Spinal cord (tissue), 10 donors: ENCODE data around the gene RGS6. TPM values are rescaled to one million over a fixed set of nuclear protein-coding genes. Genes with fewer than 3 reads are reported as not detected.

Experiments used
- DNase-seq, 6 donors: peaks; one replicate each; pipeline versions ENCODE4 v3.0.0 to v3.0.0-alpha.2; 2013 to 2015; ENCODE audit warnings: low spot score in 6 of 6, low read depth in 4 of 6
- H3K27ac ChIP-seq: one replicate; pipeline ENCODE4 v1.5.1; 2013; ENCODE audit warnings: low read depth, low read length, control low read depth
- H3K27me3 ChIP-seq: one replicate; pipeline ENCODE4 v1.6.1; 2013; ENCODE audit warnings: low read length; ENCODE audit not compliant: control insufficient read depth, insufficient read depth
- H3K36me3 ChIP-seq: one replicate; pipeline ENCODE4 v1.6.1; 2013; ENCODE audit warnings: low read length; ENCODE audit not compliant: control insufficient read depth, insufficient read depth
- H3K4me1 ChIP-seq: one replicate; pipeline ENCODE4 v1.6.1; 2013; ENCODE audit warnings: low read length; ENCODE audit not compliant: control insufficient read depth, insufficient read depth
- H3K4me3 ChIP-seq: one replicate; pipeline ENCODE4 v1.5.1; 2013; ENCODE audit warnings: low read depth, low read length, control low read depth
- H3K9me3 ChIP-seq: one replicate; pipeline ENCODE4 v1.6.1; 2013; ENCODE audit warnings: low read length; ENCODE audit not compliant: control insufficient read depth, insufficient read depth
- WGBS: methylation state at CpG from one replicate; pipeline ENCODE4 v1.1.5; 2013; ENCODE audit warnings: missing lambda C conversion rate; ENCODE audit not compliant: insufficient coverage; 5-methylcytosine and 5-hydroxymethylcytosine counted together
- polyA plus RNA-seq, 2 donors: library from polyadenylated mRNA; unstranded; fragments of 120-200 nt; gene quantifications; one replicate each; pipeline ENCODE4 v1.2.1, GENCODE V29; 2013; ENCODE audit not compliant: insufficient read length in 2 of 2
- total RNA-seq, 2 donors: library from RNA; depleted of rRNA in 1 of 2; stranded (reverse); fragments of 120-200 nt in 1 of 2; fragments of >200 nt in 1 of 2; gene quantifications; one replicate each; pipeline versions ENCODE4 v1.2.3 to v1.2.4, GENCODE V29; 2013 to 2014
- donor health status: healthy.

RGS6 gene
- total and polyA plus RNA-seq, 4 donors, result 9.1 to 11.5 (median 10.3) TPM

DNA sequence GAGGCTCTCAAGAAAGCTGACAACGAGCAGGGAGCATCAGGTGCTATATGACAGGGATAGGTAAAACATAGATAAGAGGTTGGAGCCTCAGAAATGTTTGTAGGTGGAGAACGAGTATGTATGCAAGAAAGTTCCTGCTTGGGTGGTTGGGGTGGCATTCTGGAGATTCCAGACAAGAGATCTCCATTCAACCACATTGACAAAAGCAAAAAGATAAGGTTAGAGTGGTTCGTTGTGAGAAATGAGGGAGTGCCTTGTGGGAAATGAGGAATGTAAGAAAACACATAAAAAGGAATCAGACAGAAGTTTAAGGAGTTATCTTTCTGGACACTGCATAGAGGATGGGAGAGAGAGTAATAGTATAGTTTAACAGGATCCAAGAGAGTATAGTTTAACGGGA lies 671.4 kb downstream of the RGS6 start:
- H3K27me3 ChIP-seq, result no peaks in the 10 kb centered on the region
- no peaks in the 10 kb centered on the region for H3K36me3 ChIP-seq
- no peaks in the 10 kb centered on the region for H3K9me3 ChIP-seq
- no peak for DNase-seq
- 84% methylated on average over 2 of the region's 4 CpGs for WGBS
- H3K4me3 ChIP-seq, result no peak overlapping the region
- H3K4me1 ChIP-seq, result peaks cover 4% of the 10 kb centered on the region
- H3K27ac ChIP-seq, result no peak overlapping the region

DNA sequence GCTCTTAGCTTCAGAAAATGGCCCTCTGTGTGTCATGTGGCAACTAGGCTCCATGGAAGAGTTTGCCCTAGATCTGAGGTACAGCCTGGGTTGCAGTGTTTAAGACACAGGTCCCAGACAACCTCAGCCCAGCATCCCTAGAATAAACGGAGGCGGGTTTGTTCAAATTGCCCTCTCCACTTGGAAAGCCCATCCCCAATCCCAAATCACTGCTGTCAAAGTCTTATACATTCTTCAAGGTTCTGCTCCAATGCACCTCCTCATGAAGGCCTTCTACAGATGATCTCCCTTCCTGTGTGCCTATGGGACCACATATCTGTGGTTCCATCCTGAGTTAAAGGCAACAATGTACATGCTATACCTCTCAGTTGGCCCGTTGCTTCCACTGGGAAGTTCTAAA lies 671.9 kb downstream of the RGS6 start:
- no peak overlapping the region for H3K4me3 ChIP-seq
- H3K27me3 ChIP-seq, result no peaks in the 10 kb centered on the region
- WGBS, result 97% methylated on average over 3 of the region's 3 CpGs
- no peak for DNase-seq
- H3K27ac ChIP-seq, result no peak overlapping the region
- H3K36me3 ChIP-seq, result no peaks in the 10 kb centered on the region
- H3K4me1 ChIP-seq, result peaks cover 4% of the 10 kb centered on the region
- H3K9me3 ChIP-seq, result no peaks in the 10 kb centered on the region

DNA sequence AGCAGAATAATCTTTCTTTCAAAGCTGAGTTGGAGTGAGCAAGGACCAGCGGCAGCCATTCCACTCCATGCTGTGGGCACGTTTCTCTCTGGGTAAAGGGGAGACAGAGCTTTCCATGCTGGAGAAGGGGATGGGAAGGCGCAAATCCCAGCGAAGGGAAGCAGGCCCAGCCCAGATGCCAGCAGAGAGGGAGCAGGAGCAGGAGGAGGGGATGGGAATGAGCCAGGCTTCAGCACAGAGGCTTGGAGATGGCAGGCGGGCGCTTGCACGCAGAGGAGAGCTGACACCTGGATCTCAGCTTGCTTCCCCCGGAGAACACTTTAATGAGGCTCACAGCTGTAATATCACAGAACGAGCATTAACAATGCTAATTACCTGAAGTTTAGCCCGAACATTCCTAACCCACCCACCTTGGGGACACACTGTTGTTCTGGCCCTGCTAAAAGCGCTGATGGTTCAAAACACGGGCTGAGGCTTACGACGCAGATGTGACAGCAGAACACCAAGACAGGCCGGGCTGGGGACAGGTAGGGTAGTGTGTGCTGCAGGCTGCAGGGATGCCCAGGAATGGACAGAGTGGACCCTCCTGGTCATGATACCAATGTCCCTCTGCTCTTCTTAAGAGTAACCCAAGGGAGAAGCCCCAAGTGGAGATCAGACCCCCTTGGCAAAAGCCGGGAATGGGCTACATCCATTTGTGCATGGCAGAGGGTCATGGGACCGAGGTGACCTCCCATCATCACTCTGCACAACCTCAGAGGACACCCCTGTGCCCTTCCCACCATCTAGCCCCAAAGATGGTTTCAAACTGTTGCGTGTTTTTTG lies 673.1 kb downstream of the RGS6 start:
- Histone ChIP-seq H3K27me3 (no peaks in the 10 kb centered on the region), H3K4me3 (no peak overlapping the region), H3K27ac (no peak overlapping the region), H3K4me1 (peaks cover 4% of the 10 kb centered on the region), H3K36me3 (no peaks in the 10 kb centered on the region), H3K9me3 (no peaks in the 10 kb centered on the region)
- DNase-seq, result peak in 1 of 6 donors; percentile 73
- WGBS, result 82% methylated on average over 15 of the region's 18 CpGs

DNA sequence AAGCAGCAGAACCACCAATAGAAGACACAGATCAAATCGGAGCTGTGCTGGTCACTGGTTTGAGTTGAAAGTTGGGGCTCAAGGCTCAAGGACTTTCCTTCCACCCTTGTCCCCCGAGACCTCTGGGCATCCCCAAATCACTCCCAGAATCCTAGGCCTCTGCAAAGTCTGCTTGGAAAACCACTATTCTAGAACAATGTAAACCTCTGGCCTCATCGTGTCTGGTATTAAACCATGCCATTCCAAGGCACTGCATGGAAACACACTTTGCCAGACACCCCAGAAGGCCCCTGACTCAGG lies 673.6 kb downstream of the RGS6 start:
- H3K36me3 ChIP-seq, result peaks cover 2% of the 10 kb centered on the region
- no peak overlapping the region for H3K27ac ChIP-seq
- H3K27me3 ChIP-seq, result no peaks in the 10 kb centered on the region
- WGBS, result 95% methylated on average over 3 of the region's 3 CpGs
- peaks cover 4% of the 10 kb centered on the region for H3K4me1 ChIP-seq
- no peak for DNase-seq
- no peaks in the 10 kb centered on the region for H3K9me3 ChIP-seq
- H3K4me3 ChIP-seq, result no peak overlapping the region

DNA sequence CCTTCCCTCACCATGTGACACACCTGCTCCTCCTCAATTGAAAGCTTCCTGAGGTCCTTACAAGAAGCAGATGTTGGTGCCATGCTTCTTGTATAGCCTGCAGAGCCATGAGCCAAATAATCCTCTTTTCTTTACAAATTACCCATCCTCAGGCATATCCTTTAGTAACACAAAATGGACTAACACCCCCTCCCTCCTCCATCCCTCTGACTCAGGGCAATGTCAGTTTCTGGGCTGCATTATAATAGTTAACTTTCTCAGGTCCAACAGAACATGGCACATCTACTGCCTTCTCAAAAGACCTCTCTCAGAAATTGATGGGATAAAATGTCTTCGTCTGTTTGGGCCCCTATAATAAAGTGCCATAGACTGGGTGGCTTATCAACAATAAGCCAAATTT lies 674.6 kb downstream of the RGS6 start:
- H3K4me1 ChIP-seq, result peaks cover 8% of the 10 kb centered on the region
- H3K9me3 ChIP-seq, result no peaks in the 10 kb centered on the region
- DNase-seq, result no peak
- H3K4me3 ChIP-seq, result no peak overlapping the region
- no peaks in the 10 kb centered on the region for H3K27me3 ChIP-seq
- 100% methylated on average over 1 of the region's 1 CpG for WGBS
- no peak overlapping the region for H3K27ac ChIP-seq
- H3K36me3 ChIP-seq, result peaks cover 2% of the 10 kb centered on the region

DNA sequence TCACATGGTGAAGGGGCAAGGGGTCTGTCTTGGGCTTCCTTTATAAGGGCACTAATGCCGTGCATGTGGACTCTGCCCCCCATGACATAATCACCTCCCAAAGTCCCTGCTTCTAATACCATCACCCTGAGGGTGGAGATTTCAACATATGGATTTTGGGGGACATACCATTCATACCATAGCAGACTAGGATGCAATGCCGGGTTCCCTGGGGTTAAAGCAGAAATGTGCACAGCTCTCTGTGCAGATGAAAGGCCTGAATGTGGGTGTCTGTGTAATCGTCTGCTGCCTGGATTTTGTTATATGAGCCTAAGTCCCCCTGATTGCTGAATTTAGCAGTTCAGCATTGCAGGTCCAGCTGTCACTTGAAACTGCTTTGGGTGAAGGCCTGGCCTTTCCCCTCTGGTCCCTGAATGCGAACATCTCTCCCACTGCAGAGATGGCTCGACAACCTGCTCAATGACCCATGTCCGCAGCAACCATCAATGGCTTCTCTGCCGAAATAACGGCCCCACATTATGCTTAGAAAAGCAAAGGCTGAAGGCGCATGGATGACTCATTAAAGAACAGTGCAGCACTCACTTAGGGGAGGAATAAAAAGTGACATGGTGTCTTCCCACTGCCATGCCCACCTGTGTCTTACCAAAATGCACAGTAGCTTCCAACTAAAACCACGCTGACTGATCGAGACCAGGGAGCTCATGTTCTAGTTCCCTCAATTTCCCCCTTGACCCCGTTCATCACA lies 675.3 kb downstream of the RGS6 start:
- no peak overlapping the region for H3K4me3 ChIP-seq
- H3K36me3 ChIP-seq, result peaks cover 2% of the 10 kb centered on the region
- 47% methylated on average over 7 of the region's 12 CpGs for WGBS
- H3K27me3 ChIP-seq, result no peaks in the 10 kb centered on the region
- H3K4me1 ChIP-seq, result peaks cover 8% of the 10 kb centered on the region
- H3K9me3 ChIP-seq, result no peaks in the 10 kb centered on the region
- peak in 1 of 6 donors; percentile 48 for DNase-seq
- H3K27ac ChIP-seq, result no peak overlapping the region

DNA sequence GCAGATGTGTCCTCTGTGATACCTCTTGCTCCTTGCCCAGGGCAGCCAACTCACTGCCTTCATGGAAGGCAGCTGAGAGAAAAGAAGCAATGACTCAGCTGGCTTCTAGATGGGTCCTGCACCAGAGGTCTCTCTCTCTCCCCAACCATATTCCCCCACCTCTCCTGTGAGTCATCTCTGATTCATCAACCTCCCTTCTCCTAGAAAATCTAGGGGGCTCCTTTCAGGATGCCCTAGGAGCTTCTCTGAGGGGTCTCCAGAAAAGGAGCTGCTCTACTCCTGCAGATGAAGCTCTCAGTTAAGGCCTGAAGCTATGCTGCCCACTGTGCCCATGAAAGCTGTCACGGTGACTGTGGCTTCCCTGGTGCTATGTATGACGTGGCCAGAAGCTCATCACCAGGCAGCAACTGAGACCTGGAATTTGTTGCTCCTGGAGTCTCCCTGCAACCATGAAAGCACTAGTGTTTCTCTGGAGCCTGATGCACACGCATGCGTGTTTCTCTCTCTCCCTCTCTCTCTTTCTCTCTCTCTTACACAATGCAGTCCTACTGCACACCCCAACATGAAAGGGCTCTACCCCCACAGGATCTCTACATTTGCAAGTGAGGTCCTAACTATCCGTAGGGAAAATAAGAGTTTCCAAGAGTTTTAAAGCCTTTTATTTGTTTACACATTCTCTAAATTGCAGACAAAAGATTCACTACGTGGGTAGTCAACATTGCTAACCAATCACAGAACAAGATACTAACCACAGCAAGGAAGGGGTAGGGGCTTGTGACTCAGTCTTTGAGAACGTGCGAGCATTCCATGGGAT lies 676.4 kb downstream of the RGS6 start:
- H3K4me3 ChIP-seq, result no peak overlapping the region
- H3K27ac ChIP-seq, result no peak overlapping the region
- WGBS, result 71% methylated on average over 4 of the region's 8 CpGs
- no peaks in the 10 kb centered on the region for H3K27me3 ChIP-seq
- H3K36me3 ChIP-seq, result peaks cover 2% of the 10 kb centered on the region
- peak in 1 of 6 donors; percentile 24 for DNase-seq
- H3K4me1 ChIP-seq, result peaks cover 15% of the 10 kb centered on the region
- no peaks in the 10 kb centered on the region for H3K9me3 ChIP-seq

DNA sequence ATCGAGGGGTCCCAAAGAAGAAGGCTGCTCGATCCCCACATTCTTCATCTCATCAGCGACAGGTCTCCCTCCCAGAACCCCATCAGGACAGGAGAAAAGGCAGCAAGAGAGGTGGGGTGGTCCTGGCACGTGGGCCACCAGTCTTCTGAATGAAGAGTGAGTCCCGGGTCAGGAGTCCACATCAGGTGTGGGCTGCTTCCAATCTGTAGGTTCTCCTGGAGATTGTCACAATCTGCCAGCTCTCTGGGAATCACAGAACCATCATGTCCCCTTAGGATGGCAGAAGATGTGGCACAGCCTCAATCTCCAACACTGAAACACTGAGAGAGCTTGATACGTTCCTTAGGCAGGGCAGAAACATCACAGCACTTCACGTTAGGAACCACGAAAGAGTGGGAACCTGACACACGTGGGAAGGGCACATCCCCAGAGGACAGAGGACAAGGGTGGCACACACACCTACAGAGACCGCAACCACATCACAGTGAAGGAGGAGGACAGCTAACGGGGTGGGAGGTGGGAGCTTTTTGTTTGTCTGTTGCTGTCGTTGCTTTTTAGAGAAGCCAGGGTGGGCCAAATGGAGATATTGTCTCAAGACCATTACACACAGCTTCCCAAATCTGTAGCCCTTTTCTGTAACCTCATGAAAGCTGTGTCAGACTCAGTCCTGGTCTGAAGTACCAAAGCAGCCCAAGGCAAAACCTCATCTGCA lies 677.1 kb downstream of the RGS6 start:
- DNase-seq, result no peak
- 100% methylated on average over 5 of the region's 12 CpGs for WGBS
- Histone ChIP-seq H3K9me3 (no peaks in the 10 kb centered on the region), H3K36me3 (peaks cover 2% of the 10 kb centered on the region), H3K27me3 (no peaks in the 10 kb centered on the region), H3K27ac (no peak overlapping the region), H3K4me3 (no peak overlapping the region), H3K4me1 (peaks cover 19% of the 10 kb centered on the region)

DNA sequence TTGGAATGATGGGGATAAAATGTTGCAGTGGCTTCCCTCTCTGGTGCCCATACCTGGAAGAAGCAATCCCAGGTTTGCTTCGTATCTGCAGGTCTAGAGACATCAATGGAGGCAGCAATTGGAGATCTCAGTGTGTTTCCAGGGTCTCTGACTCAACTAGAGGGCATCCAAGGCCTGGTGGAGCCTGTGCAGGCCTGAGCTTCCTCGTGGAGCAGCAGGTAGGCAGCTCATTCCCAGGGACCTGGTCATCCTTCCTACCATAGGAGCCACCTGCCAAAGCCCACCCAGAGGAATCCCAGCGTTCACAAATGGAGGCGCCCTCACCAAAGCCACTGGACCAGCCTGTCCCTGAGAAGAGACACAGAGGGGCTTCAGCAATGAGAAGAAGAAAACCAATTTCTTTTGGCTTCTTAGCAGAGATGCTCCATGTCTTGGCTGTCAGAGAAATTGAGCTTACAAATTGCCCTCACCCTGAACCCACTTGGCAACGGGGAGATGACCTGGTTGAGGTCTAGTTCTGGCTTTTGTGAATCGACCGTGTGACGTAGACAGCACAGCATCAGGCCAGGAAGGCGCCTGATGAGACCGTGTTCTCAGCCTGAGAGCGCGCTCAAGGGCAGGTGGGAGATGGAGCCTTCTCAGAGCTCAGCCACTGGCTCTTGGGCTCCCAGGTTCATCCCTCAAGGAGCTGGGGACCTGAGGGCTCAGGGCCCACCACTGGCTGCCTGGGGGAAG lies 678.0 kb downstream of the RGS6 start:
- no peaks in the 10 kb centered on the region for H3K27me3 ChIP-seq
- H3K4me3 ChIP-seq, result no peak overlapping the region
- peaks cover 5% of the 10 kb centered on the region for H3K36me3 ChIP-seq
- no peak for DNase-seq
- WGBS, result 94% methylated on average over 12 of the region's 12 CpGs
- H3K27ac ChIP-seq, result no peak overlapping the region
- peaks cover 23% of the 10 kb centered on the region for H3K4me1 ChIP-seq
- no peaks in the 10 kb centered on the region for H3K9me3 ChIP-seq
